Muscle layer of duodenum (tissue), 2 donors: Measurements from ENCODE around the gene HIRA.

Experiments used
- H3K27ac ChIP-seq: one replicate; pipeline ENCODE4 v1.7.0; 2013; ENCODE audit warnings: mild to moderate bottlenecking, low read length
- H3K27me3 ChIP-seq: one replicate; pipeline ENCODE4 v1.7.0; 2013; ENCODE audit warnings: low read depth, mild to moderate bottlenecking, control low read depth, low read length
- H3K36me3 ChIP-seq, 2 donors: one replicate each; pipeline ENCODE4 v1.7.0; 2013; ENCODE audit warnings: low read length in 2 of 2, control low read depth in 1 of 2, mild to moderate bottlenecking in 1 of 2; ENCODE audit not compliant: insufficient read depth in 2 of 2, control insufficient read depth in 1 of 2
- H3K4me1 ChIP-seq, 2 donors: one replicate each; pipeline ENCODE4 v1.7.0; 2013; ENCODE audit warnings: low read length in 2 of 2, mild to moderate bottlenecking in 2 of 2, control low read depth in 1 of 2, moderate library complexity in 1 of 2; ENCODE audit not compliant: insufficient read depth in 2 of 2, control insufficient read depth in 1 of 2
- H3K4me3 ChIP-seq, 2 donors: one replicate each; pipeline ENCODE4 v1.7.0; 2013; ENCODE audit warnings: low read length in 2 of 2, low read depth in 1 of 2, mild to moderate bottlenecking in 1 of 2
- H3K9me3 ChIP-seq, 2 donors: one replicate each; pipeline ENCODE4 v1.7.0; 2013; ENCODE audit warnings: low read length in 2 of 2, control low read depth in 1 of 2, mild to moderate bottlenecking in 1 of 2; ENCODE audit not compliant: control insufficient read depth in 1 of 2
- donor health status: healthy.

HIRA gene

GRCh38 chr22:19434829-19435580 lies 3.5 kb upstream of the HIRA start:
- H3K27me3 ChIP-seq = no peaks in the 10 kb centered on the region
- H3K4me1 ChIP-seq = peaks cover 9 to 19% of the 10 kb centered on the region in 2 donors
- H3K4me3 ChIP-seq = no peak overlapping the region
- no peak overlapping the region for H3K27ac ChIP-seq
- H3K36me3 ChIP-seq = peaks cover 15 to 28% of the 10 kb centered on the region in 2 donors
- no peaks in the 10 kb centered on the region for H3K9me3 ChIP-seq

- Histone ChIP-seq H3K4me3 (no peak overlapping the region), H3K4me1 (peaks cover 11 to 25% of the 10 kb centered on the region in 2 donors), H3K36me3 (peaks cover 15 to 26% of the 10 kb centered on the region in 2 donors), H3K27me3 (no peaks in the 10 kb centered on the region), H3K27ac (no peak overlapping the region), H3K9me3 (no peaks in the 10 kb centered on the region)
Measured at GRCh38 chr22:19434401-19434800, 2.9 kb upstream of the HIRA start.

GRCh38 chr22:19432133-19432851 lies 759 bp upstream of the HIRA start, which contains the start of gene MRPL40:
Gene MRPL40, plus strand, starts transcription at chr22:19432545. Its CDS starts 10 bp downstream, at chr22:19432555.
- H3K4me3 ChIP-seq = peak within 1 kb of the TSS; percentile 83 to 99
- no peaks in the 10 kb centered on the region for H3K27me3 ChIP-seq
- no peaks in the 10 kb centered on the region for H3K9me3 ChIP-seq
- peaks cover 11 to 35% of the 10 kb centered on the region in 2 donors for H3K4me1 ChIP-seq
- H3K36me3 ChIP-seq = peaks cover 15 to 26% of the 10 kb centered on the region in 2 donors
- H3K27ac ChIP-seq = peak within 1 kb of the TSS; percentile 96

DNA sequence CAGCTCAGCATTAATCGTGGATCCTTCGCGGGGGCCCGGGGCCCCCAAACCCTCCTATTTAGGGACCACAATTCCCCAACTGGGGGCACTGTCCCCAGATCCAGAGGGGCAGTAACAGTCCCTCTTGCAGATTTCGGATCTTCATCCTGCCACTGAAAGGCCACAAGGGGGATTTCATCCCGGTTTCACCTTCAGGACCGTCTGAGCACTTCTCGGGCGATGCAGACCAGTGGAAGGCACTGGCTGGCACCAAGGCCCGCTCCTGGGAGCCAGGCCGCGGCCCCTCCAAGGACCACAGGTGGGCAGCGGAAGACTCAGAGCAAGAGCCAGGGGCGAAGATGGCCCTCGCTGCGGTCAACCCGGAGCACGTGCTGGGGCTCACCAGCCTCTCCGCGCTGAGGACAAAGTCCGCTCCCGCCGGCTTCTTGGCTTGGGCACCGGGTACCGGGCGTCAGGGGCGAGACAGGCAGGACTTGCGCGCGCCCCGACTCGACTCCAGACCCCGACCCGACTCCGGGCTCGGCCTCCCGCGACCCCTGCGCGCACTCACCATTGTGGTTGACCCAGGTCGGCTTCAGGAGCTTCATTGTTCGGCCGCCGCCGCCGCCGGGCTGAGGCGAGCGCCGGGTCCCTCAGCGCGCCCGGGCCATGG lies 517 bp downstream of the HIRA start:
- Histone ChIP-seq H3K4me3 (peak overlapping the region; percentile 93 to 99), H3K27ac (peak overlapping the region; percentile 56), H3K4me1 (peaks cover 11 to 35% of the 10 kb centered on the region in 2 donors), H3K27me3 (no peaks in the 10 kb centered on the region), H3K9me3 (no peaks in the 10 kb centered on the region), H3K36me3 (peaks cover 15 to 20% of the 10 kb centered on the region in 2 donors)

- peak overlapping the region; percentile 93 to 99 for H3K4me3 ChIP-seq
- peaks cover 9 to 13% of the 10 kb centered on the region in 2 donors for H3K36me3 ChIP-seq
- H3K9me3 ChIP-seq = no peaks in the 10 kb centered on the region
- peaks cover 11 to 35% of the 10 kb centered on the region in 2 donors for H3K4me1 ChIP-seq
- peak overlapping the region; percentile 56 for H3K27ac ChIP-seq
- no peaks in the 10 kb centered on the region for H3K27me3 ChIP-seq
Measured at GRCh38 chr22:19429950-19430889, 1.3 kb downstream of the HIRA start.

GRCh38 chr22:19424186-19424500 lies 7.4 kb downstream of the HIRA start:
- H3K4me3 ChIP-seq = no peak overlapping the region
- H3K36me3 ChIP-seq = no peaks in the 10 kb centered on the region
- no peaks in the 10 kb centered on the region for H3K27me3 ChIP-seq
- H3K27ac ChIP-seq = no peak overlapping the region
- H3K4me1 ChIP-seq = peaks cover 0 to 18% of the 10 kb centered on the region in 2 donors
- H3K9me3 ChIP-seq = no peaks in the 10 kb centered on the region

GRCh38 chr22:19422440-19423301 lies 8.9 kb downstream of the HIRA start:
- H3K4me1 ChIP-seq = peaks cover 0 to 11% of the 10 kb centered on the region in 2 donors
- H3K27ac ChIP-seq = no peak overlapping the region
- no peaks in the 10 kb centered on the region for H3K27me3 ChIP-seq
- H3K4me3 ChIP-seq = no peak overlapping the region
- H3K36me3 ChIP-seq = no peaks in the 10 kb centered on the region
- H3K9me3 ChIP-seq = no peaks in the 10 kb centered on the region

- no peak overlapping the region for H3K4me3 ChIP-seq
- no peak overlapping the region for H3K27ac ChIP-seq
- no peaks in the 10 kb centered on the region for H3K36me3 ChIP-seq
- H3K27me3 ChIP-seq = no peaks in the 10 kb centered on the region
- H3K4me1 ChIP-seq = peaks cover 0 to 11% of the 10 kb centered on the region in 2 donors
- H3K9me3 ChIP-seq = no peaks in the 10 kb centered on the region
Measured at GRCh38 chr22:19420321-19420720, 11.2 kb downstream of the HIRA start.

- peaks cover 0 to 11% of the 10 kb centered on the region in 2 donors for H3K4me1 ChIP-seq
- H3K27ac ChIP-seq = no peak overlapping the region
- H3K4me3 ChIP-seq = no peak overlapping the region
- no peaks in the 10 kb centered on the region for H3K36me3 ChIP-seq
- H3K27me3 ChIP-seq = no peaks in the 10 kb centered on the region
- H3K9me3 ChIP-seq = no peaks in the 10 kb centered on the region
Measured at GRCh38 chr22:19419464-19420178, 11.9 kb downstream of the HIRA start.
